Liver (tissue), 3 donors: ENCODE data around the gene BLOC1S1.

Source experiments
- CTCF ChIP-seq: fragments of 150-350 bp; IDR thresholded peaks from 2 replicates; pipeline ENCODE4 v1.5.1; 2017; ENCODE audit warnings: improper control_type of control experiment, low read depth, low read length; ENCODE audit not compliant: missing input control
- EGR1 ChIP-seq, 2 donors: IDR thresholded peaks; 2 replicates each; pipeline ENCODE4 v1.6.1; 2016 to 2018; ENCODE audit warnings: antibody characterized with exemption in 2 of 2, low read depth in 2 of 2
- FOXA1 ChIP-seq: IDR thresholded peaks from 2 replicates; pipeline ENCODE4 v1.6.1; 2016; ENCODE audit warnings: antibody characterized with exemption
- RAD21 ChIP-seq, 2 donors: IDR thresholded peaks; 2 replicates each; pipeline ENCODE4 v1.6.1; 2016; ENCODE audit warnings: antibody characterized with exemption in 2 of 2, mild to moderate bottlenecking in 2 of 2
- ZBTB33 ChIP-seq: IDR thresholded peaks from 2 replicates; pipeline ENCODE4 v1.6.1; 2016; ENCODE audit warnings: antibody characterized with exemption
- donor health status: healthy.
- donor health status: healthy.

- no peak for TF ChIP-seq CTCF
- TF ChIP-seq EGR1 (IDR thresholded peaks at IDR 0.05; ENCODE audit: low read depth in 2 of 2) = no peak
- no peak for TF ChIP-seq RAD21 (IDR thresholded peaks at IDR 0.05)
- no peak for TF ChIP-seq ZBTB33
- TF ChIP-seq FOXA1 = no peak
Measured at GRCh38 chr12:55755246-55755645, 39.4 kb downstream of the BLOC1S1 start.
